NCI-H1092 (cell line): ENCODE measurements around the gene MCAT.
"Not testable (repeated sequence)": the region's sequence is repeated elsewhere in the genome, so short reads cannot be mapped to it uniquely, and the experiment has no call there.

Source experiments
- DNase-seq: peaks from one replicate; lab custom pipeline; 2025; lab: John Stamatoyannopoulos, UW

Gene MCAT

DNA sequence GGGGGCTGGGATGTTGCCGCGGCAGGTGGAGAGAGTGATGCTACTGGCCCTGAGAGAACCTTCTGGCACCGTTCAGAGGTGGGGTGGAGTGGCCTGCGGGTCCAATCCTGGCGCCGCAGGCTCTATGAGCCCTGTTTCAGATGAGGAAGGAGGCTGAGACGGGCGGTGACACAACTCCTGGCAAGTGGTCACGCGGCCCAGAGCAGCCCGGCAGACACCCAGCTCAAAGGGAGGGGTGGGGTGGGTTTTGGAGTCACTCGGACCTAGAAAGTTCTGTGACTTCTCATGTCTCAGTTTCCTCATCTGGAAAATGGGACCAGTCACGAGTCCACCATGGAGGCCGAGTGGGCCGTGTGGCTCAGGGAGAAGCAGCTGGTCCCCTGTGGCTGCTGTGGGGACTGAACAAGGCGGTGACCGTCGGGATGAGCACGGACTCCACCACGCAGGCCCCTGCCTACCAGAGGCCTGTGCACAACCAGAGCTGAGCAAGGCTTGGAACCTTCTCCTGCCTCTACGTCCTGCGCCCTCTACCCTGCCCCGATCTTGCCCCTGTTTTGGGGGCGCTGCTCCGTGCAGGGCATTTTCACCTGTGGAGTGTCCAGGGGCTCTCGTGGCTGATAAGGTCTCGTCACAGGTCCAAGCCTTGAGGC lies 11.8 kb upstream of the MCAT start:
- no peak for DNase-seq

DNA sequence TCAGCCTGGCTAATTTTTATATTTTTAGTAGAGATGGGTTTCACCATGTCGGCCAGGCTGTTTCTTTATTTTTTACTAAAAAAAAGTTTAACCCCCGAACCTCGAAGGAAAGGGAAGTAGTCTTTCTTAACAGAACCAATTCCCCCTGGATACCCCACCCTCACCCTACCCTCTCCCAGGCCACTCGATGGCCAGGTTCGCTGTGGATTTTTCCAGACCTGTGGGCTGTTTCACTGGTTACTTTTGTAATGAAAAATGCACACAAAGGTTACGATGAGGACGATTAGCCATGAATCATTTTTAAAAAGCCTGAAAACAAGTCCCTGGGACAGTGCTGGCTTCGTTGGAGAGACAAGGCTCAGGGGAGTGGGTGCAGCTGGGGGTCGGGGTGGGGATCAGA lies 10.7 kb upstream of the MCAT start:
- no peak for DNase-seq

DNA sequence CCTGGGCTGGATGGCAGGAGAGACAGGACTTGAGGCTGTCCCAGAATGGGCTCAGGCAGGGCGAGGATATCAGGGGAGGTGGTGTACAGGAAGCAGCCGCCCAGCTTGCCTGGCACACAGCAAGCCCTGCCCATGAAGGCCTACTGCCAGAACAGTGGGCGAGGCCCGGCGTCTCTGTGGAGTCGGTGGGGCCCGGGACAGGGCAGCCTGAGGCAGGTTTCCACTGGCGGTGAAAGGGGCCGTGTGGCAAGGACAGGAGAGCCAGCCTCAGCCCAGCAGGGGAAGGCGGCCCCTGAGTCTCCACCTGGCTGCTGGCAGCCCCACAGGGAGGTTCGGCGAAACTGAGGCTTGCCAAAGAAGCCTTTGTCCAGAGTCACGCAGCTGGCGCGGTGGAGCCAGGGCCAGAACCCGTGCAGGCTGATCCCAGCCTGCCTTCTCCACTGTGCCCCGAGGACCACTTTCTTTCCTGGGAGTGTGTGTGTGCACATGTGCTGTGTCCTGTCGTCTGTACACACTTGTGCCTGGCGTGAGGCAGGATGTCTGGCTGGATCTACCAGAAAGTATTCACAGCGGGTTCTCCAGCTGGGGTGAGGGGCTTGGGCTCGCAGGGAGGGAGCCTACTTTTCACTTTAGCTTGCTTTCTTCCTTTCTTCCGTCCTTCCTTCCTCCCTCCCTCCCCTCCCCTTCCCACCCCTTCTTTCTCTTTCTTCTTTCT lies 9.3 kb upstream of the MCAT start:
- DNase-seq = no peak

DNA sequence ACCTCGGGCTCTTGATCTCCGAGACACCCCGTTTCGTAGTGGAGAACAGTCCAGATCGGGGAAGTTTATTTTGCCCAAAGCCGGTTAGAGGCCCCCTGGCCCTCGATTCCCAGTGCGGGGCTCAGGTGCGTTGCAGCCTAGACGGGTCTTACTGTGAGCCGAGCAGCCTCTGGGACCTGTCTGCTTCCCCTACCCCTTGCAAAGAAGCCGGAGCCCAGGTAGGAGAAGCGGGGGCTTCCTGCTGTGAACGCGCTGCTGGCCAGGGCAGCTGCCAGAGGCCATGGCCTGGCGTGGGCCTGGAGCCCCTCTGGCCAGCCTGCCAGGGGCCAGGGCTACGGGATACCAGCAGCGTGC lies 8.8 kb upstream of the MCAT start:
- no peak for DNase-seq

DNA sequence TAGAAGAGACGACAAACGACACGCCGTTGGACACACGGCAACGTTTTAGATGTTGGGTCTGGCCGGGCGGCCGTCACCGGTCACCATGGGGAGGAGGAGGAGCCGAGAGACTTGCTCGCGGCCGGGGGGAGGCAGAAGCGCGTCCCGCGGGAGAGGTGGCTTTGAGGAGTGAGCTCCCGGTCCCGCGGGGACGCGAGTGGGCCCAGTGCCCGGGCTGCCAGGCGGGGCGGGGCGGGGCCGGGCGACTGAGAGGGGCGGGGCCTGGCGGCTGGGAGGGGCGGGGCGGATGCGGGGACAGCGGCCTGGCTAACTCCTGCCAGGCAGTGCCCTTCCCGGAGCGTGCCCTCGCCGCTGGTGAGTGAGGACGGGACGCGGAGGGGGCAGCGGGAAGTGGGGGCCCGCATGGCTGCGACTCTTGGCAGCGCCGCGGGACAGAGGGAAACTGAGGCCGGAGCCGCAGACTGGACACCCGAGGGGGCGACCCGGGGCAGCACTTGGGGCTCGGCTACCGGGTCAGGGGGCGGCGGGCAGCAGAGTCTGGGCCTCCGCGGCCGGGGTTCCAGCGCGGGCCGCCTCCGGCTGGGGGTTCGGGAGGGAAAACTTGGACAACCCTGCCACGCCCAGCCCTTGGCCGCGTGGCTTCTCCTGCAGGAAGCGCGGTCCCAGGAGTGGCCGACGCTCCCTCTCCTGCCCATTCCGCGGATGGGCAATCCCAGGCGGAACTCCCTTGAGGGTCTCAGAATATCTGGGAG lies 8.2 kb upstream of the MCAT start, which contains the start of gene TSPO:
TSPO (plus strand) TSS at position 309 of the 752 bp plus-strand sequence. CDS start 7,680 bp downstream, outside the sequence.
- no peak for DNase-seq

- DNase-seq = no peak
Measured at GRCh38 chr22:43150731-43151206, 7.6 kb upstream of the MCAT start.

- no peak for DNase-seq
Measured at GRCh38 chr22:43148581-43148980, 5.4 kb upstream of the MCAT start.

- no peak for DNase-seq
Measured at GRCh38 chr22:43147821-43148220, 4.6 kb upstream of the MCAT start.

DNA sequence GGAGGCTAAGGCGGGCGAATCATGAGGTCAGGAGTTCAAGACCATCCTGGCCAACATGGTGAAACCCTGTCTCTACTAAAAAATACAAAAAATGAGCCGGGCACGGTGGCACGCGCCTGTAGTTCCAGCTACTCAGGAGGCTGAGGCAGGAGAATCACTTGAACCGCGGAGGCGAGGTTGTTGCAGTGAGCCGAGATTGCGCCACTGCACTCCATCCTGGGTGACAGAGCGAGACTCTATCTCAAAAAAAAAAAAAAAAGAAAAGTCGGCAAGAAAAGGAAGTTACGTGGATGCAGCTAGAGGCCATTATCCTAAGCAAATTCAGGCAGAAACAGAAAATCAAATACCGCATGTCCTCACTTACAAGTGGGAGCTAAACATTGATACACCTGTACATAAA lies 3.1 kb upstream of the MCAT start:
- DNase-seq = not testable (repeated sequence)

DNA sequence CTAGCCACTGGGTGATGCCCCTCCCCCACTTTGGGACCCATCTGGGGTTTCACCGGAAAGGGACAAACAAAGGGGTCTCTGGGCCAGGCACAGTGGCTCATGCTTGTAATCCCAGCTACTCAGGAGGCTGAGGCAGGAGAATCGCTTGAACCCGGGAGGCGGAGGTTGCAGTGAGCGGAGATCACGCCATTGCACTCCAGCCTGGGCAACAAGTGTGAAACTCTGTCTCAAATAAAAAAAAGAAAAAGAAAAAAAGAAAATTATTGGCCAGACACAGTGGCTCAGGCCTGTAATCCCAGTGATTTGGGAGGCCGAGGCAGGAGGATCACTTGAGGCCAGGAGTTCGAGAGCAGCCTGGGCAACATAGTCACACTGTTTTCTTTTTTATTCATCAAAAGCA lies 2.2 kb upstream of the MCAT start:
- DNase-seq = not testable (repeated sequence)

DNA sequence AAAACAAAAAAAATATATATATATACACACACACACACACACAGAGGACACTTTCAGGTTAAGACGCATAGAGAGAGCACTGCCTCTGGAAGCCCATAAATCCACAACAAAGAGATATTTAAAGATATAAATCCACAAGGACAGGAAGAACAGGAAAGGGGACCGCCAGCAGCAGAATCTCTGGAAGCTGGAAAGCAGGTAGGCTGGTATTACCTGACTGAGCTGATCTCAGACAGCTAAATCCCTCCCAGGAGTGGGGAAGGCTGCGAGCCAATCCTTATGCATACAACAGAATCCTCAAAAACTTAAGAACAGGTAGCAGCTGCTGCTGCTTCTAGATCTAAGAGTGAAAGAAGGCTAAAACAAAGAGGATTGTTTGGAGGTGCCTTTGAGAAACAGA lies 1.8 kb upstream of the MCAT start:
- DNase-seq = no peak

- no peak for DNase-seq
Measured at GRCh38 chr22:43136801-43137200, 6.4 kb downstream of the MCAT start.

DNA sequence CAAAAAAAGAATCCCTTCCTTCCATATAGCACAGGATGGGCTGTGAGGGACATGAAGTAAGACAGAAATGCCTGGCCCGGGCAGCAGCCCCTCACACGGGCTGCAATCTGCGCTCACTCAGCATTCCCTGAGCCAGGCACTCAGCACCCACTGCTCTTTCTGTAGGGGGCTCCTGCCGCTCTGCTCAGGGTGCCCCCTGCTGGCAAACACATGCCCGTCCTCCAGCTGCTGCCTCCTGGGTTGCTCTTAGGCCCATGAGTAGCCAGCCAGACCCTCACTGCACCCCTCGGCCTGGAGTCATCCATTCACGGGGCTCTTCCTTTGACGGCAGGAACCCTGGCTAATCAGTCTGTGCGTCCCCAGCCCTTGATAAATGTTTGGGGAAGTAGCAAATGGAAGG lies 6.9 kb downstream of the MCAT start:
- DNase-seq = no peak

GRCh38 chr22:43135565-43135964 lies 7.6 kb downstream of the MCAT start:
- no peak for DNase-seq

GRCh38 chr22:43134553-43134952 lies 8.6 kb downstream of the MCAT start:
- no peak for DNase-seq

DNA sequence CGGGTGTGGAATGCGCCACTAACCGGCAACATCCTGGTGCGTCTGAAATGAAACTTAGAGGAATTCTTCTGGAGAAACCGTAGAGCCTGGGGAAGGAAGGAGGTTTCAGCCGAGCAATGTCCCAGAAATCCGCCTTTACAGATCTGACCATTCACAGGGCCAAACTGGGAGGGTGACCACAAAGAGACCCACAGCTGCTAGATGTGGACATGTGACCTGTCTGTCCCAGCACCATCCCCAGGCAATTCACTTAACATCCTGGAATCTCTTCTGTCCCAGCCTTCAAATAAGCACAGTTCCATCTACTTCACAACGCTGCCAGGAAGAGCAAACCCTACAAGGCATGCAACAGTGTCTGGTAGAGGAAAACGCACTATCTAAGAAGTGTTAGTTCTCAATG lies 9.8 kb downstream of the MCAT start:
- DNase-seq = no peak

DNA sequence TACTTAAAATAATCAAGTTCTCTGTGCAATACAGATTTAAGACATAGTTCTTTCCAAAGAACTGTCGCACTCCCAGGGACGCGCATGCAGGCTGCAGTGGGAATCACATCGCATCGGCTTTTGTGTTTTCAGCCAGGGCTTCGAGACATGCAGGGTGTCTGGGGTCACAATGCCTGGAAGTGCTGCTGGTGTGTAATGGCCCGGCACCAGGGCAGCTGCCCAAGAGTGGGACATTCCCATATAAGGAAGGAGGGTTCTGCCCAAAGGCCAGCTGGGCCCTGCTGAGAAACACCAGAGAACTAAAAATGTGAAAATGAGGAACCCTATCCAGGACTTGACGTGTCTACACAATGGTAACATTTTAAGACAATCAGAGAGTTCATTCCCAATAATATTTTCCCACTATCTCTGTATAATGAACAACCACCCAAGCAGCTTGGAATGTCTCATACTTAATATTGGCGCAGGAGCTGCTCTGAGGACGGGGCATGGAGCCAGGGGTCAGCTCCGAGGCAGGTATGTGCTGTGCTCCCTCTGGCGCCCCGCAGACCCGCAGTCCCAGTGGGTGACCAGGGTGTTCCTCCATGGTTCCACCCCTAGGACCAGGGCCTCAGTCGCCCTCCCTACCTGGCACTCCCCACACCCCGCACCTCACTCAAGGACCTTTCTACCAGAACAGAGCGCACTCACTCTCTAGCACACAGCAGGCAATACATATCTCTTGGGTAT lies 11.3 kb downstream of the MCAT start:
- DNase-seq = no peak

DNA sequence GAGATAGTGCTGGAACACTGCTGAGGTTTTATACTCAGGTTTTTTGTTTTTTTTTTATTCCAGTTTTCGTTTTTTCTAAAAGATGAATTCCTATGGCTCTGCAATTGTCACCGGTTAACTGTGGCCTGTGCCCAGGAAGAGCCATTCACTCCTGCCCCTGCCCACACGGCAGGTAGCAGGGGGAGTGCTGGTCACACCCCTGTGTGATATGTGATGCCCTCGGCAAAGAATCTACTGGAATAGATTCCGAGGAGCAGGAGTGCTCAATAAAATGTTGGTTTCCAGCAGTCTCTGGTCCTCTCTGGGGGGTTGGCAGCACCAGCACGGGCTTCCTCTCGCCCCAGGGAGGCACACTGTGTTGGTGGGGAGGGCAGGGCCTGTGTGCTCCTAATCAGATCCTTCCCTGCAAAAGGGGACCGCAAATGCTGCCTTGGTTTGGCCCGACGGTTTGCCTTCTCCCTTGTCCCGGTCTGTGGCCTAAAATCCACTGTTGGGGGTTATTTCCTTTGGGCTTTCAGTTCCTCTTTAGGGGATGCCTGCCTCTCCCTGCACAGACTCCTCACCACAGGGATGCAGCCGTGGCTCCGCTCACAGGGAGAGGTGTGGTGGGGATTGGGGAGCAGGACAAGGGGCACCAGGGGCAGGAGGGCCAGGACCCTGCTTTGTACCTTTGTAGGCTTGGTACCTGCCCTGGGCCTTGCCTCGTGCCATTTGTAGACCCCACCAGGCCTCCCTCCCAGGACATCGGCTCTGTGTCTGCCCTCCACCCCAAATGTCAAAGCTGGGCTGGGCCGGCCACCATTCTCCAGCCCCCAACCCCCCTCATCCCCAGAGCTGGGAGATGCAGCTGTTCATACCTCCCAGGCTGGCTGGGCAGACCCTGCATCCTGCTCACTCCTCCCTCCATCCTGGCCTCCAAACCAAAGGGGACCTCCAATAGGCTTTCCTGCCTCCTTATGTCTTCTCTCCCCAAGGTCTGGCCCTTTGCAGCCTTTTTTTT lies 13.5 kb downstream of the MCAT start:
- DNase-seq = no peak

DNA sequence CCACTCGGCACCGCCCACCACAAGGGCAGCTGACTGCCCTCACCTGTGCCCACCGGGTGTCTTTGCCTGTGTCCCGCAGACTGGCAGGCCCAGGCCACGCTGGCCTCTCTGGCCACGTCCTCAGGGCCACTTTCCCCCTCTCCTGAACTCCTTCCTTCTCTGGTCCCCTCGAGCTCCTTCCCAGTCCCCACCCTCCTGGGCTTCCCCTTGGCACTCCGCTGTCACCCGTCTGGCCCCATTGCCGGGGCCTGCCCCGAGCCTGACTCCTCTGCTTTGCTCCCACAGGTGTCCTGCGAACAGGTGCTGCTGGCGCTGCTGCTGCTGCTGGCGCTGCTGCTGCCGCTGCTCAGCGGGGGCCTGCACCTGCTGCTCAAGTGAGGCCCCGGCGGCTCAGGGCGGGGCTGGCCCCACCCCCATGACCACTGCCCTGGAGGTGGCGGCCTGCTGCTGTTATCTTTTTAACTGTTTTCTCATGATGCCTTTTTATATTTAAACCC lies 14.2 kb downstream of the MCAT start:
- DNase-seq = no peak

GRCh38 chr22:43128116-43128515 lies 15.1 kb downstream of the MCAT start:
- no peak for DNase-seq
